Measurements from ENCODE around the gene WDR76.
"Not testable (repeated sequence)": the region's sequence is repeated elsewhere in the genome, so short reads cannot be mapped to it uniquely, and the experiment has no call there.

The WDR76 gene

GRCh38 chr15:43854801-43855200, 28.0 kb downstream of the WDR76 start:
- DNase-seq (ENCODE audit: low read depth in 1 of 2, low spot score in 1 of 2) = peak in 1 of 2 experiments; percentile 44
- TF ChIP-seq GABPA (IDR thresholded peaks at IDR 0.05; ENCODE audit: low read depth) (no peak), POLR2AphosphoS5 (IDR thresholded peaks at IDR 0.05; ENCODE audit: low read depth) (no peak), REST (IDR thresholded peaks at IDR 0.05; ENCODE audit: insufficient replicate concordance, low read depth) (no peak), SPI1 (IDR thresholded peaks at IDR 0.05; ENCODE audit: borderline replicate concordance, low read depth) (no peak)
- TF ChIP-seq, protein P1, sequence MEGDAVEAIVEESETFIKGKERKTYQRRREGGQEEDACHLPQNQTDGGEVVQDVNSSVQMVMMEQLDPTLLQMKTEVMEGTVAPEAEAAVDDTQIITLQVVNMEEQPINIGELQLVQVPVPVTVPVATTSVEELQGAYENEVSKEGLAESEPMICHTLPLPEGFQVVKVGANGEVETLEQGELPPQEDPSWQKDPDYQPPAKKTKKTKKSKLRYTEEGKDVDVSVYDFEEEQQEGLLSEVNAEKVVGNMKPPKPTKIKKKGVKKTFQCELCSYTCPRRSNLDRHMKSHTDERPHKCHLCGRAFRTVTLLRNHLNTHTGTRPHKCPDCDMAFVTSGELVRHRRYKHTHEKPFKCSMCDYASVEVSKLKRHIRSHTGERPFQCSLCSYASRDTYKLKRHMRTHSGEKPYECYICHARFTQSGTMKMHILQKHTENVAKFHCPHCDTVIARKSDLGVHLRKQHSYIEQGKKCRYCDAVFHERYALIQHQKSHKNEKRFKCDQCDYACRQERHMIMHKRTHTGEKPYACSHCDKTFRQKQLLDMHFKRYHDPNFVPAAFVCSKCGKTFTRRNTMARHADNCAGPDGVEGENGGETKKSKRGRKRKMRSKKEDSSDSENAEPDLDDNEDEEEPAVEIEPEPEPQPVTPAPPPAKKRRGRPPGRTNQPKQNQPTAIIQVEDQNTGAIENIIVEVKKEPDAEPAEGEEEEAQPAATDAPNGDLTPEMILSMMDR (IDR thresholded peaks at IDR 0.05; ENCODE audit: insufficient read depth, low read length) = no peak
- Histone ChIP-seq H3K4me3 (replicated peaks; ENCODE audit: insufficient read depth, low read length) (no peak overlapping the region), H3K27ac (replicated peaks) (no peak overlapping the region), H3K27me3 (ENCODE audit: insufficient read depth, poor library complexity, severe bottlenecking) (no peaks in the 10 kb centered on the region)

DNA sequence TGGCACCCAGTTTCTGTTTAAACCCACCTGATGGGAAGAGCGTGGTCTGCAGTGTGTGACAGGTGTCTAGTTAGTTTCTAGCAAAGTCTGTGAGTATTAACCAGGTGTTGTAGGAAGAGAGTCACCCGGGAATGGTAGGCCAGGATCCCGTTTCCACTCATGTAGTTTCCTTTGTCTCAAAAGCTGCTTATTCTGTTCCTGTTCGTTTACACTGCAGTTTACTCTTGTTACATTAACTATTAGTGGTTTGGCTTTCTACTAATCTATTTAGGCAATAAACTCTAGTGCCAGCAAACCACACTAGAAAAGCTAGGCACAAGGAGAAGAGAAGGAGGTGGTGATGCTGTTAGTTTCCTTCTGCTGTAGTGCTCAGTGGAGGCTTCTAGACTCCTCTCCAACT, 32.7 kb downstream of the WDR76 start:
- H3K27ac ChIP-seq (replicated peaks) = no peak overlapping the region
- no peak for DNase-seq (ENCODE audit: low read depth in 1 of 2, low spot score in 1 of 2)
- TF ChIP-seq GABPA (IDR thresholded peaks at IDR 0.05; ENCODE audit: low read depth) (no peak), POLR2AphosphoS5 (IDR thresholded peaks at IDR 0.05; ENCODE audit: low read depth) (no peak), REST (IDR thresholded peaks at IDR 0.05; ENCODE audit: insufficient replicate concordance, low read depth) (no peak), SPI1 (IDR thresholded peaks at IDR 0.05; ENCODE audit: borderline replicate concordance, low read depth) (no peak)
- TF ChIP-seq, protein P1 (IDR thresholded peaks at IDR 0.05; ENCODE audit: insufficient read depth, low read length) = no peak

DNA sequence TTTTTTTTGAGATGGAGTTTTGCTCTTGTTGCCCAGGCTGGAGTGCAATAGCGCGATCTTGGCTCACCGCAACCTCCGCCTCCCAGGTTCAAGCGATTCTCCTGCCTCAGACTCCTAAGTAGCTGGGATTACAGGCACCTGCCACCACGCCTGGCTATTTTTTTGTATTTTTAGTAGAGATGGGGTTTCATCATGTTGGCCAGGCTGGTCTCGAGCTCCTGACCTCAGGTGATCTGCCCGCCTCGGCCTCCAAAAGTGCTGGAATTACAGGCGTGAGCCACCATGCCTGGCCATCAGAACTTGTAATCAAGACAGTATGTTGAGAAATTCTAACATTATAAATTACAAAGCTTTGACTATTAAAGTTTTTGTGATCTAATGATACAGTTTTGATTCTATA, 39.8 kb downstream of the WDR76 start:
- H3K27ac ChIP-seq (replicated peaks); DNase-seq (ENCODE audit: low read depth in 1 of 2, low spot score in 1 of 2); H3K4me3 ChIP-seq (replicated peaks; ENCODE audit: insufficient read depth, low read length); H3K27me3 ChIP-seq (ENCODE audit: insufficient read depth, poor library complexity, severe bottlenecking): not testable (repeated sequence)

More for the DNA sequence above, 32.7 kb downstream of the WDR76 start:
- no peak overlapping the region for H3K4me3 ChIP-seq (replicated peaks; ENCODE audit: insufficient read depth, low read length)
- no peaks in the 10 kb centered on the region for H3K27me3 ChIP-seq (ENCODE audit: insufficient read depth, poor library complexity, severe bottlenecking)

DNA sequence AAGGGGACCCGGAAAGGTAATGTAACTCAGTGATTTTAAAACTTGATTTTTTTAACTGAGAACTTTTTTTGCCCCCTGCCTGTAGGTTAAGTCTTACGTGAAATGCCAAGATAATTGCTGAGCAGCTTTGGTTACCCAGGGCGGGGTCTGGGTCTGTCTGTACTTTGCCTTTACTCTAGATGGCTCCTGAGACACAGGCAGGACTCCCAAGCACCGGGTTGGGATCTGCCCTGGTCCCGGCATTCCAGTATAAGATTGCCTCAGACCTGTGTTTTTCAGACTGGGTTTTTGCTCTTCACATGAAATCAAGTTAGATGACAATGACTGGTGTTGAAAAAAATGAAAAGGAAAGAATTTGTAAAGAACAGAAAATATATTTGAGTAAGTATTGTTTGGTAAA, 40.3 kb downstream of the WDR76 start:
- DNase-seq (ENCODE audit: low read depth in 1 of 2, low spot score in 1 of 2) = no peak
- TF ChIP-seq GABPA (IDR thresholded peaks at IDR 0.05; ENCODE audit: low read depth) (no peak), SPI1 (IDR thresholded peaks at IDR 0.05; ENCODE audit: borderline replicate concordance, low read depth) (no peak), REST (IDR thresholded peaks at IDR 0.05; ENCODE audit: insufficient replicate concordance, low read depth) (no peak), POLR2AphosphoS5 (IDR thresholded peaks at IDR 0.05; ENCODE audit: low read depth) (no peak)
- TF ChIP-seq, protein P1 (IDR thresholded peaks at IDR 0.05; ENCODE audit: insufficient read depth, low read length) = no peak
- no peaks in the 10 kb centered on the region for H3K27me3 ChIP-seq (ENCODE audit: insufficient read depth, poor library complexity, severe bottlenecking)

More for the DNA sequence above, 40.3 kb downstream of the WDR76 start:
- H3K27ac ChIP-seq (replicated peaks) = no peak overlapping the region
- H3K4me3 ChIP-seq (replicated peaks; ENCODE audit: insufficient read depth, low read length) = no peak overlapping the region

Data from HL-60 (cell line).